ENCODE measurements around the gene CALN1. TPM values are rescaled to one million over a fixed set of nuclear protein-coding genes. Genes with fewer than 3 reads are reported as not detected.

CALN1 gene
- total and polyA plus RNA-seq, 9 of the 15 experiments (the other 6 are each of a cell fraction or from before 2014, with no cell fraction given): 1.4 to 7.5 (median 3.3) TPM

GRCh38 chr7:72403458-72404076, 8.6 kb downstream of the CALN1 start:
- CTCF ChIA-PET (ENCODE audit: low intra/inter-chr PET ratio): no interaction called here

More at GRCh38 chr7:72403458-72404076, 8.6 kb downstream of the CALN1 start:
- in situ Hi-C loops (cut with MboI): no loop called here
- no peak overlapping the region for H2AFZ ChIP-seq (ENCODE audit: low read depth, low read length)
- intact Hi-C loops (cut with micrococcal nuclease): no loop called here
- H3K79me2 ChIP-seq (ENCODE audit: control insufficient read depth, insufficient read depth, low read length): no peaks in the 10 kb centered on the region
- H3K27me3 ChIP-seq (ENCODE audit: control insufficient read depth in 2 of 2, insufficient read depth in 2 of 2, low read length in 2 of 2): peaks cover 9 to 31% of the 10 kb centered on the region in 2 experiments; a peak in 4 of 5 replicates
- FAIRE-seq (no peak), DNase-seq (ENCODE audit: extremely low read depth in 1 of 4, low spot score in 3 of 4) (no peak), ATAC-seq (no peak)
- TF ChIP-seq, protein P1, sequence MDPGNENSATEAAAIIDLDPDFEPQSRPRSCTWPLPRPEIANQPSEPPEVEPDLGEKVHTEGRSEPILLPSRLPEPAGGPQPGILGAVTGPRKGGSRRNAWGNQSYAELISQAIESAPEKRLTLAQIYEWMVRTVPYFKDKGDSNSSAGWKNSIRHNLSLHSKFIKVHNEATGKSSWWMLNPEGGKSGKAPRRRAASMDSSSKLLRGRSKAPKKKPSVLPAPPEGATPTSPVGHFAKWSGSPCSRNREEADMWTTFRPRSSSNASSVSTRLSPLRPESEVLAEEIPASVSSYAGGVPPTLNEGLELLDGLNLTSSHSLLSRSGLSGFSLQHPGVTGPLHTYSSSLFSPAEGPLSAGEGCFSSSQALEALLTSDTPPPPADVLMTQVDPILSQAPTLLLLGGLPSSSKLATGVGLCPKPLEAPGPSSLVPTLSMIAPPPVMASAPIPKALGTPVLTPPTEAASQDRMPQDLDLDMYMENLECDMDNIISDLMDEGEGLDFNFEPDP (CRISPR knock-in tag; IDR thresholded peaks at IDR 0.05): no peak
- no peak for TF ChIP-seq ZNF217 (CRISPR knock-in tag; IDR thresholded peaks at IDR 0.05)
- no peak for TF ChIP-seq CEBPG (CRISPR knock-in tag; IDR thresholded peaks at IDR 0.05)
- peak; percentile 57 to 86; a peak in 3 of 4 replicates for TF ChIP-seq CEBPG (tag; conservative IDR thresholded peaks at IDR 0.05 in 1 of 2, IDR thresholded peaks at IDR 0.05 in 1 of 2)
- TF ChIP-seq ZNF175 (CRISPR knock-in tag; IDR thresholded peaks at IDR 0.05; ENCODE audit: low read depth): 0 out of 2 replicates have a peak, but pooled peaks have one; percentile 30
- peak in 1 of 2 experiments; percentile 31; a peak in 1 of 4 replicates for TF ChIP-seq TRIM24 (IDR thresholded peaks at IDR 0.05)
- no peaks in the 10 kb centered on the region for H3K9me1 ChIP-seq (ENCODE audit: control insufficient read depth, insufficient read depth, low read length)
- H3K27ac ChIP-seq (ENCODE audit: extremely low read depth, low read depth, low read length): no peak overlapping the region
- H3K9ac ChIP-seq (ENCODE audit: insufficient read depth in 1 of 2, low read depth in 2 of 2, low read length in 2 of 2): no peak overlapping the region
- no peak overlapping the region for H3K4me2 ChIP-seq (ENCODE audit: insufficient read depth, low read length)
- peaks cover 0 to 4% of the 10 kb centered on the region in 2 experiments; a peak in 3 of 5 replicates for H3K4me1 ChIP-seq (replicated peaks in 1 of 2; ENCODE audit: control insufficient read depth in 2 of 2, insufficient read depth in 2 of 2, low read length in 2 of 2)
- H3K4me3 ChIP-seq: no peak overlapping the region
- no peaks in the 10 kb centered on the region; the same call in 2 of the 3 replicates for H3K36me3 ChIP-seq (ENCODE audit: control insufficient read depth, insufficient read depth, low read length)
- no TSS peak for BruUV-seq (replicated peaks)
- POLR2A ChIA-PET: interaction anchor here (0.9 kb wide), 1 partner anchor 9 kb away, joined by 3 read pairs; the partner anchor contains the start of gene CALN1
- no peaks in the 10 kb centered on the region for H3K9me3 ChIP-seq (replicated peaks; ENCODE audit: control insufficient read depth, insufficient read depth, low read depth, low read length)
- 4% methylated on average over 9 of the region's 9 CpGs for WGBS (ENCODE audit: insufficient coverage, low coverage, missing lambda C conversion rate)
- no peaks in the 10 kb centered on the region; the same call in 1 of the 2 replicates for H4K20me1 ChIP-seq (replicated peaks; ENCODE audit: control insufficient read depth, insufficient read depth, low read length)
